Caco-2 (cell line): ENCODE data around the gene NEK10. TPM values are rescaled to one million over a fixed set of nuclear protein-coding genes. Genes with fewer than 3 reads are reported as not detected.

Experiments
- BruUV-seq: library from RNA; stranded (reverse); fragments of 400-500 nt; replicated peaks from 2 replicates; lab custom pipeline; 2021; lab: Mats Ljungman, UMichigan
- CTCF ChIA-PET: fragments of 300-600 bp; sonication (Branson Sonifier 250); formaldehyde crosslinking; loops from one replicate; lab custom pipeline; 2022; ENCODE audit warnings: antibody characterized with exemption; lab: Charles Lee
- POLR2A ChIA-PET: fragments of 300-600 bp; sonication (Branson Sonifier 250); formaldehyde crosslinking; loops from one replicate; lab custom pipeline; 2022; ENCODE audit warnings: antibody characterized with exemption; lab: Charles Lee
- DNase-seq, 2 experiments: peaks; one replicate each; pipeline versions ENCODE4 v3.0.0 to v3.0.0-alpha.2; 2020 to 2022
- H3K27me3 ChIP-seq: replicated peaks from 2 replicates; pipeline ENCODE4 v1.6.0; 2011; ENCODE audit warnings: low read length; ENCODE audit not compliant: control insufficient read depth, insufficient read depth
- H3K36me3 ChIP-seq: 2 replicates; pipeline ENCODE4 v1.5.1; 2011; ENCODE audit warnings: low read length; ENCODE audit not compliant: control insufficient read depth, insufficient read depth
- H3K4me1 ChIP-seq: fragments of 250-450 bp; sonication (Bioruptor Pico); 2 replicates; pipeline ENCODE4 v1.5.1; 2020; ENCODE audit warnings: mild to moderate bottlenecking
- H3K4me3 ChIP-seq: 2 replicates; pipeline ENCODE4 v1.5.1; 2011; ENCODE audit warnings: low read depth, mild to moderate bottlenecking, control low read depth, low read length
- H3K9me3 ChIP-seq: fragments of 250-450 bp; sonication (Bioruptor Pico); 2 replicates; pipeline ENCODE4 v1.5.1; 2020; ENCODE audit warnings: mild to moderate bottlenecking, moderate library complexity
- H3K27ac Mint-ChIP-seq: one replicate; pipeline ENCODE4 v1.8.0; 2022; ENCODE audit warnings: mixed read lengths; ENCODE audit not compliant: unreplicated experiment
- H3K27me3 Mint-ChIP-seq: one replicate; pipeline ENCODE4 v1.8.0; 2022; ENCODE audit warnings: mixed read lengths; ENCODE audit not compliant: insufficient read depth, unreplicated experiment
- H3K36me3 Mint-ChIP-seq: one replicate; pipeline ENCODE4 v1.8.0; 2022; ENCODE audit warnings: mild to moderate bottlenecking, mixed read lengths; ENCODE audit not compliant: insufficient read depth, unreplicated experiment
- H3K4me1 Mint-ChIP-seq: one replicate; pipeline ENCODE4 v1.8.0; 2022; ENCODE audit warnings: low read depth, mixed read lengths; ENCODE audit not compliant: unreplicated experiment
- H3K4me3 Mint-ChIP-seq: one replicate; pipeline ENCODE4 v1.8.0; 2022; ENCODE audit warnings: mild to moderate bottlenecking, moderate library complexity, mixed read lengths; ENCODE audit not compliant: unreplicated experiment
- H3K9me3 Mint-ChIP-seq: one replicate; pipeline ENCODE4 v1.8.0; 2022; ENCODE audit warnings: mixed read lengths; ENCODE audit not compliant: unreplicated experiment
- CTCF ChIP-seq, 2 experiments: fragments of 200-600 bp in 1 of 2; IDR thresholded peaks; 1 replicate in 1 of 2; 2 replicates in 1 of 2; pipeline versions ENCODE4 v1.5.1 to v1.8.0; 2011 to 2022; ENCODE audit warnings: antibody characterized with exemption in 1 of 2, control low read depth in 1 of 2, inconsistent platforms in 1 of 2, low read depth in 1 of 2, low read length in 1 of 2, mild to moderate bottlenecking in 1 of 2, moderate library complexity in 1 of 2; ENCODE audit not compliant: insufficient read depth in 1 of 2, severe bottlenecking in 1 of 2, unreplicated experiment in 1 of 2
- intact Hi-C: fragments of 100-400 bp; cut with micrococcal nuclease; formaldehyde crosslinking; loops from one replicate; pipeline ENCODE4 v1.10.0; 2022; ENCODE audit not compliant: unreplicated experiment
- total RNA-seq: library from RNA; stranded (reverse); gene quantifications from 2 replicates; pipeline ENCODE4 v1.2.3, GENCODE V29; 2022

NEK10 gene
- total RNA-seq, 1 experiment from 2014 or later, result 0.39 TPM

DNA sequence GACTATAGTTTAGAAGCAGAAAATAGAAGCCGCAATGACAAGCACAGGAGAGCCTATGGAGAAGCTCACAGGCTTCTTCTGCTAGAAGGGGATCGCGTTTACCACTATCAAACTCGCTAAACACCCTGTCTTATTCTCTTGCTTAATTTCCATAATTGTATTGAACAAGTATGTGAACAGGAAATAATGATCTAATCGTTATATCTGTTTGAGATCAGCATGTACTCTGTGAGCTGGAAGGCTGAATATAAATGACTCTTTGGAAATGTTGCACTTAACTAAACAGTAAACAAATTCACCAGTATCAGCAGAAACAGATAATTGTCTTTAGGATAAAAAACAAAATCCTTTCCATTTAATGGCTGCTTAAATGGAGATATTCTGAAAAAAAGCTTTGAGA, 15.0 kb downstream of the NEK10 start:
- H3K4me1 Mint-ChIP-seq, result no peaks in the 10 kb centered on the region
- H3K9me3 ChIP-seq, result no peaks in the 10 kb centered on the region
- no peaks in the 10 kb centered on the region for H3K36me3 ChIP-seq
- H3K4me3 ChIP-seq, result no peak overlapping the region
- H3K4me3 Mint-ChIP-seq, result no peak overlapping the region
- intact Hi-C loops, result no loop called here
- H3K27ac Mint-ChIP-seq, result no peak overlapping the region
- H3K36me3 Mint-ChIP-seq, result no peaks in the 10 kb centered on the region
- no TSS peak for BruUV-seq
- peaks cover 11% of the 10 kb centered on the region for H3K27me3 Mint-ChIP-seq
- no peak for TF ChIP-seq CTCF (IDR thresholded peaks at IDR 0.05; ENCODE audit: insufficient read depth in 1 of 2, low read depth in 1 of 2, low read length in 1 of 2, severe bottlenecking in 1 of 2, unreplicated experiment in 1 of 2)
- no peaks in the 10 kb centered on the region for H3K4me1 ChIP-seq
- no peaks in the 10 kb centered on the region for H3K9me3 Mint-ChIP-seq
- POLR2A ChIA-PET, result no interaction called here
- H3K27me3 ChIP-seq, result no peaks in the 10 kb centered on the region
- no peak for DNase-seq
- CTCF ChIA-PET, result interaction anchor here (0.8 kb wide), 1 partner anchor 367 kb away, joined by 3 read pairs; no protein-coding TSS in a partner anchor

DNA sequence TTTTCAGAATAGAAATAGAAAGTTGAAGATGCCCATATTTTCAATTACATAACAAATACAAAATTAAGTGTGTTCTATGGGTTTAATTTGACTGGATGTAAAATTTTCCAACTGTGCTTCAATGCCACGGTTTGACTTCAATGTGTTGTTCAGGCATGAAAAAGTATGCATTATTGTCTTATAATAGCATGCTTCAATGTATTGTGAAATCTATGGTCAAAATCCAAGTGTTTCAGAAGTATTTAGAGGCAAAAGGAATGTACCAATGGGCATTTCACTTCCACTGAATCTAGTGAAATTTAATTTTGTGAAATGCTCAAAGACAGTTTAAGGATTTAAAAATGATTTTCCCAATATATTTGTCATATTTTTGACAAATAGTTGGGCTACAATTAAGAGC, 16.0 kb downstream of the NEK10 start:
- intact Hi-C loops, result no loop called here
- Mint-ChIP-seq H3K27ac (no peak overlapping the region), H3K9me3 (no peaks in the 10 kb centered on the region), H3K4me1 (no peaks in the 10 kb centered on the region), H3K36me3 (no peaks in the 10 kb centered on the region), H3K27me3 (peaks cover 11% of the 10 kb centered on the region), H3K4me3 (no peak overlapping the region)
- ChIA-PET CTCF (no interaction called here), POLR2A (no interaction called here)
- no TSS peak for BruUV-seq
- Histone ChIP-seq H3K4me3 (no peak overlapping the region), H3K36me3 (no peaks in the 10 kb centered on the region), H3K27me3 (no peaks in the 10 kb centered on the region), H3K4me1 (no peaks in the 10 kb centered on the region), H3K9me3 (no peaks in the 10 kb centered on the region)
- TF ChIP-seq CTCF (IDR thresholded peaks at IDR 0.05; ENCODE audit: insufficient read depth in 1 of 2, low read depth in 1 of 2, low read length in 1 of 2, severe bottlenecking in 1 of 2, unreplicated experiment in 1 of 2), result no peak
- no peak for DNase-seq

DNA sequence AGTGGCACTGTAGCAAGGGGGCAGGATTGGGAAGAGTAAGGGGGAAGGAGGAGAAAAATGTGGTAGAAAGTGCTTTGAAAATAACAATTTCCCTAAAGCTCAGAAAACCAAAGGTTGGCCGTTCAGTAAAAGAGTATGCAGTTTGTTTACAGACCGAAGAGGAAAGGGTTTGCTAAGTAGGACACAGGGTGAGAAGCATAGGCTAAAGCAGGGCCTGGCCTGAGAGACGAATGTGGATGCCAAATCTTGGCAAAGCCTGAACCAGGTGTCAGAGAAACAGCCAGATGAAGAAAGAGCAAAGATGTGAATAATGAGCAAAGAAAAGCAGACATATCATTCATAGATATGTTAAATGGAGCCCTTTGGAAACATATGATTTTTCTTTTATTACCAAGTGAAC, 17.1 kb downstream of the NEK10 start:
- no peaks in the 10 kb centered on the region for H3K9me3 ChIP-seq
- CTCF ChIA-PET, result no interaction called here
- intact Hi-C loops, result no loop called here

More for the DNA sequence above, 17.1 kb downstream of the NEK10 start:
- no peaks in the 10 kb centered on the region for H3K4me1 ChIP-seq
- Mint-ChIP-seq H3K36me3 (no peaks in the 10 kb centered on the region), H3K4me1 (no peaks in the 10 kb centered on the region), H3K27me3 (peaks cover 11% of the 10 kb centered on the region), H3K9me3 (no peaks in the 10 kb centered on the region), H3K27ac (no peak overlapping the region), H3K4me3 (no peak overlapping the region)
- no peak for TF ChIP-seq CTCF (IDR thresholded peaks at IDR 0.05; ENCODE audit: insufficient read depth in 1 of 2, low read depth in 1 of 2, low read length in 1 of 2, severe bottlenecking in 1 of 2, unreplicated experiment in 1 of 2)
- no peak overlapping the region for H3K4me3 ChIP-seq
- POLR2A ChIA-PET, result no interaction called here
- no peak for DNase-seq
- BruUV-seq, result no TSS peak
- H3K36me3 ChIP-seq, result no peaks in the 10 kb centered on the region
- no peaks in the 10 kb centered on the region for H3K27me3 ChIP-seq
